ENCODE measurements around the gene MPPED1.

MPPED1 gene

GRCh38 chr22:43412808-43413795 is 1.3 kb downstream of the MPPED1 start:
- no peak for DNase-seq

- no peak for DNase-seq
Observed at GRCh38 chr22:43413826-43414225, 2.0 kb downstream of the MPPED1 start.

- no peak for DNase-seq
Observed at GRCh38 chr22:43415681-43416080, 3.9 kb downstream of the MPPED1 start.

GRCh38 chr22:43417555-43417954 is 5.7 kb downstream of the MPPED1 start:
- no peak for DNase-seq

- no peak for DNase-seq
Observed at GRCh38 chr22:43418079-43418825, 6.4 kb downstream of the MPPED1 start.

- DNase-seq, result no peak
Observed at GRCh38 chr22:43419371-43420080, 7.7 kb downstream of the MPPED1 start.

GRCh38 chr22:43421046-43421665 is 9.3 kb downstream of the MPPED1 start:
- no peak for DNase-seq

- DNase-seq, result no peak
Observed at GRCh38 chr22:43421914-43422615, 10.3 kb downstream of the MPPED1 start.

GRCh38 chr22:43423046-43423445 is 11.2 kb downstream of the MPPED1 start:
- no peak for DNase-seq

- DNase-seq, result no peak
Observed at GRCh38 chr22:43424201-43424600, 12.4 kb downstream of the MPPED1 start.

GRCh38 chr22:43424666-43425630 is 13.1 kb downstream of the MPPED1 start:
- DNase-seq, result no peak

- no peak for DNase-seq
Observed at GRCh38 chr22:43425976-43426785, 14.4 kb downstream of the MPPED1 start.

GRCh38 chr22:43426816-43427215 is 15.0 kb downstream of the MPPED1 start:
- no peak for DNase-seq

- DNase-seq, result no peak
Observed at GRCh38 chr22:43427296-43428004, 15.6 kb downstream of the MPPED1 start.

- peak; percentile 70 for DNase-seq
Observed at GRCh38 chr22:43428005-43428485, 16.2 kb downstream of the MPPED1 start.

- no peak for DNase-seq
Observed at GRCh38 chr22:43428521-43428920, 16.7 kb downstream of the MPPED1 start.

GRCh38 chr22:43429426-43429825 is 17.6 kb downstream of the MPPED1 start:
- DNase-seq, result no peak

GRCh38 chr22:43431808-43432554 is 20.2 kb downstream of the MPPED1 start:
- DNase-seq, result no peak

Measured in NCI-H524 treated with DMSO at 0.1 percent for 48 hours (cell line).